PFSK-1 (cell line): ENCODE data around the gene CDC42BPB.

Source experiments
- FOXP2 ChIP-seq: optimal IDR thresholded peaks from 2 replicates; pipeline ENCODE3; 2011; ENCODE audit warnings: borderline replicate concordance, control low read depth, inconsistent platforms; ENCODE audit not compliant: insufficient read depth; ENCODE audit errors: extremely low read length, extremely low read depth
- POLR2AphosphoS5 ChIP-seq: IDR thresholded peaks from 2 replicates; pipeline ENCODE4 v1.6.1; 2012; ENCODE audit warnings: low read depth, mild to moderate bottlenecking, control low read depth, low read length, moderate library complexity
- SIN3A ChIP-seq: IDR thresholded peaks from 2 replicates; pipeline ENCODE4 v1.6.1; 2012; ENCODE audit warnings: mild to moderate bottlenecking, low read length, moderate library complexity, borderline replicate concordance; ENCODE audit not compliant: insufficient read depth
- TAF1 ChIP-seq: IDR thresholded peaks from 2 replicates; pipeline ENCODE4 v1.6.1; 2012; ENCODE audit warnings: low read length, control low read depth, borderline replicate concordance; ENCODE audit not compliant: insufficient read depth
- TF ChIP-seq, protein P1 (sequence below), 2 experiments: IDR thresholded peaks; 2 replicates each; pipeline versions ENCODE4 v1.6.1 to v1.8.0; 2011 to 2012; ENCODE audit warnings: low read depth in 2 of 2, low read length in 2 of 2, control low read depth in 1 of 2, inconsistent platforms in 1 of 2, mild to moderate bottlenecking in 1 of 2, moderate library complexity in 1 of 2; ENCODE audit not compliant: insufficient read depth in 1 of 2

CDC42BPB gene

DNA sequence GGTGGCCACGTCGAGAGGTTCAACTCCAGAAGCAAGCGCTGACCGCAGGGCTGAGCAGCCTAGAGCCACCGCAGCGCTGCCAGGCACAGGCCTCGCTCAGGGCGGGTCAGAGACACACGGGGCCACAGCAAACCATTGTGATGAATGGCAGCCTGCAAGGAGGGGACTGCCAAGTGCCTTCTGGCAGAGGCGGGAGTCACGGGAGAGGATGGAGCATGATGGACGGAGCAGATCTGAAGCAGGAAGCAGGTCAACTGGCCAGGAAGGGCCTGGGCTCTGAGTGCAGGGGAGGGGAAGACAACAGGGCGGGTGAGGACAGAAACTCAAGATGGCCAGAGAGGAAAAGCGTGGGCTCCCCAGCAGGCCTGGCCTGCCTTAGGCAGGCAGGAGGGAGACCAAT, 49.8 kb downstream of the CDC42BPB start:
- TF ChIP-seq FOXP2 (peak; percentile 81), POLR2AphosphoS5 (no peak), SIN3A (no peak)

- TF ChIP-seq TAF1 (no peak), FOXP2 (no peak), SIN3A (no peak), POLR2AphosphoS5 (no peak)
- TF ChIP-seq, protein P1, sequence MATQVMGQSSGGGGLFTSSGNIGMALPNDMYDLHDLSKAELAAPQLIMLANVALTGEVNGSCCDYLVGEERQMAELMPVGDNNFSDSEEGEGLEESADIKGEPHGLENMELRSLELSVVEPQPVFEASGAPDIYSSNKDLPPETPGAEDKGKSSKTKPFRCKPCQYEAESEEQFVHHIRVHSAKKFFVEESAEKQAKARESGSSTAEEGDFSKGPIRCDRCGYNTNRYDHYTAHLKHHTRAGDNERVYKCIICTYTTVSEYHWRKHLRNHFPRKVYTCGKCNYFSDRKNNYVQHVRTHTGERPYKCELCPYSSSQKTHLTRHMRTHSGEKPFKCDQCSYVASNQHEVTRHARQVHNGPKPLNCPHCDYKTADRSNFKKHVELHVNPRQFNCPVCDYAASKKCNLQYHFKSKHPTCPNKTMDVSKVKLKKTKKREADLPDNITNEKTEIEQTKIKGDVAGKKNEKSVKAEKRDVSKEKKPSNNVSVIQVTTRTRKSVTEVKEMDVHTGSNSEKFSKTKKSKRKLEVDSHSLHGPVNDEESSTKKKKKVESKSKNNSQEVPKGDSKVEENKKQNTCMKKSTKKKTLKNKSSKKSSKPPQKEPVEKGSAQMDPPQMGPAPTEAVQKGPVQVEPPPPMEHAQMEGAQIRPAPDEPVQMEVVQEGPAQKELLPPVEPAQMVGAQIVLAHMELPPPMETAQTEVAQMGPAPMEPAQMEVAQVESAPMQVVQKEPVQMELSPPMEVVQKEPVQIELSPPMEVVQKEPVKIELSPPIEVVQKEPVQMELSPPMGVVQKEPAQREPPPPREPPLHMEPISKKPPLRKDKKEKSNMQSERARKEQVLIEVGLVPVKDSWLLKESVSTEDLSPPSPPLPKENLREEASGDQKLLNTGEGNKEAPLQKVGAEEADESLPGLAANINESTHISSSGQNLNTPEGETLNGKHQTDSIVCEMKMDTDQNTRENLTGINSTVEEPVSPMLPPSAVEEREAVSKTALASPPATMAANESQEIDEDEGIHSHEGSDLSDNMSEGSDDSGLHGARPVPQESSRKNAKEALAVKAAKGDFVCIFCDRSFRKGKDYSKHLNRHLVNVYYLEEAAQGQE (IDR thresholded peaks at IDR 0.05; ENCODE audit: insufficient read depth in 1 of 2, low read depth in 2 of 2, low read length in 2 of 2) = no peak
These were observed 50.3 kb downstream of the CDC42BPB start for GRCh38 chr14:103006991-103007520.

DNA sequence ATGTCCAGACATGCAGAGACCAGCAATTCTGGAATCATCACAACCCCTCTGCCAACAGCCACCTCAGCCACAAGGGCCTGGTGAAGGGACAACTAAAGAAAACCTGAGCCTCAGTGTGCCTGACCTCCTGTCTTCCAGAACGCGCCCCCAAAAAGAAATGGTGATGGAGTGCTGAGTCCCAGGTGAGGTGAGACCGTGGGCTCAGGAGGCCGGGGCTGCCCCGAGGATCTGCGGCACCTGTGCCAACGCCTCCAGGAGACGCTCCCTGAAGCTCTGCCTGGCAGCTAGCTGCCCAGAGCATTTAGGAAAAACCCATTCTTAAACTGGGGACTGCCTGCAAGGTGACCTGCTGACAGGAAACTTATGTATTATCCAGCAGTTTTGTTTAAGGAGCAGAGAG, 51.2 kb downstream of the CDC42BPB start:
- TF ChIP-seq TAF1 (no peak), POLR2AphosphoS5 (no peak), FOXP2 (no peak), SIN3A (no peak)
- TF ChIP-seq, protein P1 (IDR thresholded peaks at IDR 0.05; ENCODE audit: insufficient read depth in 1 of 2, low read depth in 2 of 2, low read length in 2 of 2) = no peak

DNA sequence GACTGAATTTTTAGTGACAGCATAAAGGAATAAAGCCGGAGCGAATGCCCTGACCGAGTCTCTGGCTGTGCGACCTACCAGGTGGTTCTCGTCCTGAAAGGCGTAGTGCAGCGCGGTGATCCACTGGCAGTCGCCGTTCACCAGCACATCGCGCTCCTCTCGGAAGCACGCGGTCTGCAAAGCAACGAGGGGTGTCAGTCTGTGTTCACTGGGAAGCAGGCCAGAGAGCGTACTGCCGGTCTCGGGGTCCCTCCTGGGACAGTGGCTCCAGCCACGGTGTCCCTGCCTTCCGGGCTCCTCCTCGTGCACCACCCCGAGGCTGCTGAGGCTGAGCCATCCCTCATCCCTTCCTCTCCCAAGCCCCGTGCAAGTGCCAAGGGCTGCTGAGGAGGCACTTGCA, 53.5 kb downstream of the CDC42BPB start:
- TF ChIP-seq, protein P1 (IDR thresholded peaks at IDR 0.05; ENCODE audit: insufficient read depth in 1 of 2, low read depth in 2 of 2, low read length in 2 of 2) = no peak
- TF ChIP-seq POLR2AphosphoS5 = no peak
- no peak for TF ChIP-seq SIN3A
- TF ChIP-seq FOXP2 = no peak
- no peak for TF ChIP-seq TAF1

GRCh38 chr14:103003351-103003615, 54.1 kb downstream of the CDC42BPB start:
- TF ChIP-seq, protein P1 (IDR thresholded peaks at IDR 0.05; ENCODE audit: insufficient read depth in 1 of 2, low read depth in 2 of 2, low read length in 2 of 2) = no peak
- no peak for TF ChIP-seq POLR2AphosphoS5
- no peak for TF ChIP-seq SIN3A
- TF ChIP-seq TAF1 = no peak
- TF ChIP-seq FOXP2 = no peak
